H1 (cell line): Measurements from ENCODE around the gene ABCC4. TPM values are rescaled to one million over a fixed set of nuclear protein-coding genes. Genes with fewer than 3 reads are reported as not detected.

Experiments
- CHD1 ChIP-seq: IDR thresholded peaks from 2 replicates; pipeline ENCODE4 v1.6.1; 2012; ENCODE audit warnings: low read depth, low read length, improper control_type of control experiment
- CTBP2 ChIP-seq: IDR thresholded peaks from 2 replicates; pipeline ENCODE4 v1.7.0; 2011; ENCODE audit warnings: borderline replicate concordance, mild to moderate bottlenecking, moderate library complexity, mixed read lengths, low read length; ENCODE audit not compliant: insufficient read depth, insufficient read length
- NRF1 ChIP-seq: IDR thresholded peaks from 2 replicates; pipeline ENCODE4 v1.6.1; 2011; ENCODE audit warnings: mild to moderate bottlenecking, low read depth, low read length, improper control_type of control experiment
- RXRA ChIP-seq: IDR thresholded peaks from 2 replicates; pipeline ENCODE4 v1.6.1; 2011; ENCODE audit warnings: low read depth, mild to moderate bottlenecking, low read length, moderate library complexity; ENCODE audit not compliant: insufficient read depth
- polyA plus RNA-seq, 7 experiments: library from polyadenylated mRNA; depleted of rRNA in 3 of 7; stranded (reverse) in 5 of 7; unstranded in 2 of 7; fragments of >200 nt in 5 of 7; fragments of 200-250 nt in 2 of 7; gene quantifications; 1 replicate in 5 of 7; 2 replicates in 1 of 7; 4 replicates in 1 of 7; pipeline versions ENCODE4 v1.2.1 to v1.2.3, GENCODE V29; 2011 to 2013; ENCODE audit warnings: missing spikeins in 2 of 7, mixed read lengths in 2 of 7
- total RNA-seq: library from RNA; stranded (reverse); fragmentation: NEBNext Ultra II Directional; extraction: Animal tissue kit (Norgen Biotek cat#: 25700); gene quantifications from 2 replicates; pipeline ENCODE4 v1.2.1, GENCODE V29; 2021

Gene ABCC4
- total and polyA plus RNA-seq, 2 of the 8 experiments (the other 6 are each of a cell fraction or from before 2014, with no cell fraction given) = 4.0 to 14.1 TPM

- no peak for TF ChIP-seq RXRA
- no peak for TF ChIP-seq NRF1
- no peak for TF ChIP-seq CTBP2
- TF ChIP-seq CHD1 = no peak
Measured at GRCh38 chr13:95323930-95324662, 22.8 kb upstream of the ABCC4 start (continued).
